ENCODE measurements around the gene THADA.
"Not testable (repeated sequence)": the region's sequence is repeated elsewhere in the genome, so short reads cannot be mapped to it uniquely, and the experiment has no call there.

Gene THADA

GRCh38 chr2:43541165-43541564, 54.7 kb downstream of the THADA start:
- no peak for DNase-seq (ENCODE audit: low read depth)

GRCh38 chr2:43540021-43540779, 55.6 kb downstream of the THADA start:
- DNase-seq (ENCODE audit: low read depth), result peak; percentile 92

GRCh38 chr2:43539436-43539835, 56.4 kb downstream of the THADA start:
- peak; percentile 9 for DNase-seq (ENCODE audit: low read depth)

- DNase-seq (ENCODE audit: low read depth), result no peak
Observed at GRCh38 chr2:43538034-43538670, 57.7 kb downstream of the THADA start.

- no peak for DNase-seq (ENCODE audit: low read depth)
Observed at GRCh38 chr2:43537137-43537536, 58.7 kb downstream of the THADA start.

GRCh38 chr2:43534569-43534968, 61.3 kb downstream of the THADA start:
- no peak for DNase-seq (ENCODE audit: low read depth)

GRCh38 chr2:43532572-43532971, 63.3 kb downstream of the THADA start:
- DNase-seq (ENCODE audit: low read depth), result not testable (repeated sequence)

GRCh38 chr2:43531251-43531650, 64.6 kb downstream of the THADA start:
- no peak for DNase-seq (ENCODE audit: low read depth)

- no peak for DNase-seq (ENCODE audit: low read depth)
Observed at GRCh38 chr2:43526994-43527393, 68.8 kb downstream of the THADA start.

- DNase-seq (ENCODE audit: low read depth), result no peak
Observed at GRCh38 chr2:43525506-43525905, 70.3 kb downstream of the THADA start.

- DNase-seq (ENCODE audit: low read depth), result peak; percentile 6
Observed at GRCh38 chr2:43524177-43524965, 71.5 kb downstream of the THADA start.

- no peak for DNase-seq (ENCODE audit: low read depth)
Observed at GRCh38 chr2:43522177-43522576, 73.7 kb downstream of the THADA start.

GRCh38 chr2:43521568-43521967, 74.3 kb downstream of the THADA start:
- no peak for DNase-seq (ENCODE audit: low read depth)

- DNase-seq (ENCODE audit: low read depth), result no peak
Observed at GRCh38 chr2:43520919-43521318, 74.9 kb downstream of the THADA start.

- DNase-seq (ENCODE audit: low read depth), result peak; percentile 95
Observed at GRCh38 chr2:43519643-43520221, 76.1 kb downstream of the THADA start.

- no peak for DNase-seq (ENCODE audit: low read depth)
Observed at GRCh38 chr2:43518718-43519117, 77.1 kb downstream of the THADA start.

- peak; percentile 16 for DNase-seq (ENCODE audit: low read depth)
Observed at GRCh38 chr2:43518181-43518580, 77.7 kb downstream of the THADA start.

- no peak for DNase-seq (ENCODE audit: low read depth)
Observed at GRCh38 chr2:43515807-43516497, 79.9 kb downstream of the THADA start.

- DNase-seq (ENCODE audit: low read depth), result no peak
Observed at GRCh38 chr2:43515248-43515647, 80.6 kb downstream of the THADA start.

GRCh38 chr2:43513796-43514195, 82.0 kb downstream of the THADA start:
- DNase-seq (ENCODE audit: low read depth), result peak; percentile 24

GRCh38 chr2:43513216-43513615, 82.6 kb downstream of the THADA start:
- peak; percentile 62 for DNase-seq (ENCODE audit: low read depth)

GRCh38 chr2:43511199-43511598, 84.6 kb downstream of the THADA start:
- no peak for DNase-seq (ENCODE audit: low read depth)

Data from EH (cell line).